ENCODE data around the gene NSD2.

NSD2 gene

GRCh38 chr4:1933700-1934099 is 62.5 kb downstream of the NSD2 start:
- CTCF ChIA-PET = interaction anchor here (1.5 kb wide), 1 partner anchor 34 kb away, joined by 5 read pairs; no protein-coding TSS in a partner anchor
- no peak overlapping the region for H3K4me3 ChIP-seq (ENCODE audit: low read depth, low read length)
- POLR2A ChIA-PET = no interaction called here
- no peak for TF ChIP-seq CTCF (IDR thresholded peaks at IDR 0.05; ENCODE audit: insufficient read depth, low read length, missing control alignments)
- no peak for DNase-seq (ENCODE audit: low read depth, low spot score)

- no peak for TF ChIP-seq CTCF (IDR thresholded peaks at IDR 0.05; ENCODE audit: insufficient read depth, low read length, missing control alignments)
- ChIA-PET POLR2A (no interaction called here), CTCF (no interaction called here)
- no peak overlapping the region for H3K4me3 ChIP-seq (ENCODE audit: low read depth, low read length)
- DNase-seq (ENCODE audit: low read depth, low spot score) = no peak
Observed at GRCh38 chr4:1937550-1937949, 66.4 kb downstream of the NSD2 start.

GRCh38 chr4:1938027-1938426 is 66.8 kb downstream of the NSD2 start:
- TF ChIP-seq CTCF (IDR thresholded peaks at IDR 0.05; ENCODE audit: insufficient read depth, low read length, missing control alignments) = no peak
- H3K4me3 ChIP-seq (ENCODE audit: low read depth, low read length) = no peak overlapping the region
- no peak for DNase-seq (ENCODE audit: low read depth, low spot score)
- ChIA-PET POLR2A (no interaction called here), CTCF (no interaction called here)

- no peak for TF ChIP-seq CTCF (IDR thresholded peaks at IDR 0.05; ENCODE audit: insufficient read depth, low read length, missing control alignments)
- ChIA-PET POLR2A (no interaction called here), CTCF (interaction anchor here (1.0 to 1.7 kb wide), 3 partner anchors 9 to 40 kb away, joined by 4 to 6 read pairs (median 4); no protein-coding TSS in a partner anchor)
- DNase-seq (ENCODE audit: low read depth, low spot score) = peak; percentile 68
- H3K4me3 ChIP-seq (ENCODE audit: low read depth, low read length) = no peak overlapping the region
Observed at GRCh38 chr4:1939664-1940509, 68.7 kb downstream of the NSD2 start.

DNA sequence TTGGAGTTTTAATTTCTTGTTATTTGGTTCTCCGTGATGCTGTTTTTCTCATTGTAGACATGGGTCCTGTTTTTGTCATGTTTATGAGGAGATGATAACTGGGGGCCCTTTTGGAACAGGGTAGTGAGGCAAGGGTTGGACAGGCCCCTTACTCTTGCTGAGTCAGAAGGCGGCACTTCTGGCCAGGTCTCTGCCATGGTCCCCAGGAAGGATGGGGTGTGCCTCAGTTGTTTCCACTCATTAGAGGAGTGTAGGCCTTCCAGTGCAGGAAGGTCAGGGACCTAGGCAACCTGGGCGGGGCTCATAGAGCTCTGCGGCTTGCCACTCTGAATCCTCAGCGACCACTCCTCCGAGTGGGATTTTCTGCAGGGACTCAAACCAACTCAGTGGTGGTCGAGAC is 69.4 kb downstream of the NSD2 start:
- DNase-seq (ENCODE audit: low read depth, low spot score) = no peak
- ChIA-PET CTCF (interaction anchor here (1.0 to 1.7 kb wide), 3 partner anchors 12 to 41 kb away, joined by 4 to 6 read pairs (median 4); no protein-coding TSS in a partner anchor), POLR2A (no interaction called here)
- no peak for TF ChIP-seq CTCF (IDR thresholded peaks at IDR 0.05; ENCODE audit: insufficient read depth, low read length, missing control alignments)
- no peak overlapping the region for H3K4me3 ChIP-seq (ENCODE audit: low read depth, low read length)

GRCh38 chr4:1943928-1944327 is 72.7 kb downstream of the NSD2 start:
- H3K4me3 ChIP-seq (ENCODE audit: low read depth, low read length) = no peak overlapping the region
- CTCF ChIA-PET = no interaction called here
- POLR2A ChIA-PET = no interaction called here
- no peak for TF ChIP-seq CTCF (IDR thresholded peaks at IDR 0.05; ENCODE audit: insufficient read depth, low read length, missing control alignments)
- no peak for DNase-seq (ENCODE audit: low read depth, low spot score)
